ENCODE data around the gene MSGN1. TPM values are rescaled to one million over a fixed set of nuclear protein-coding genes. Genes with fewer than 3 reads are reported as not detected.

Gene MSGN1
- total RNA-seq, 1 experiment from 2014 or later: not detected

DNA sequence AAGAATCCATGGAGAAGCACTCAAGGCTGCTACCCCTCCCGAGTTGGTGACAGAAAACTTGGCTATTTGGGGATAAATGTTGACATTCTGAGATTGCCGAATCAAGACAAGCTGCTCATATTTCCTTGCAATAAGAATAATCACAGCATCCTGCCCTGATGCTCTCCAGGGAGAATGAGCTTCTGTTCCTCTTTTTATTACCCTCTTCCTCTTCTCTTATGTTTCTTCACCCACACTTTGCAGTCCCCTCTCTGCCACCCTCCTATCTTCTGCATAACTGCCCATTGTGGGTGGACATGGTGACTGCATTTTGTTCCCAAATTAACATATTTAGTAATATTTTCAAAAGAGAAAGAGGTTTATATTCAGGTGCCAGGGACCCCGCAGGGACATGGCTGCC lies 11.9 kb upstream of the MSGN1 start (continued):
- no peak for TF ChIP-seq YY1 (IDR thresholded peaks at IDR 0.05; ENCODE audit: extremely low read depth, insufficient replicate concordance, low read depth, low read length)

DNA sequence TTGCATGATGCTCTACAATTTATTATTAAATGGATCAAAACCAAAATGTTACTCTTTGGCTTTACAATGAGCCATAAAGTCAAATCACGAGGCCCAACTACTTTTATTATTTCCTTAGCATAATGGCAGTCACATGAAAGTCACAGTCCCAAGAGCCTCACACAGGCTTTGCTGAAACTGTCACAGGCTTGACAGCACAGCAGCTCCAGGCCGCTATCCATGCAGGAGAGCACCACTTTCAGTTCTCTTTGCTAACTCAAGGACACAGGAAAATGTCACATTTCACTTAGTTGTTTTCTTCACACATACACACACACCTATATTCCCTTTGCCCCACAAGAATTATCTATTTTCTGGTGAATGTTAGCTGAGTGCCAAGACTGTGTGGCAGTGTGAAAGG lies 11.1 kb upstream of the MSGN1 start:
- no peak overlapping the region for H3K27ac ChIP-seq (ENCODE audit: low read depth, low read length)
- DNase-seq (ENCODE audit: low read depth, low spot score) (no peak), ATAC-seq (no peak)
- H3K4me3 ChIP-seq (replicated peaks in 1 of 2; ENCODE audit: low read depth in 1 of 2, low read length in 2 of 2): no peak overlapping the region
- H4K20me1 ChIP-seq (ENCODE audit: insufficient read depth): no peaks in the 10 kb centered on the region
- intact Hi-C loops (cut with micrococcal nuclease): no loop called here
- CTCF ChIA-PET: no interaction called here
- no TSS peak for BruUV-seq (replicated peaks)
- H3K9me3 ChIP-seq (ENCODE audit: control insufficient read depth in 1 of 2, insufficient read depth in 1 of 2, low read depth in 1 of 2, low read length in 2 of 2): no peaks in the 10 kb centered on the region
- H3K9ac ChIP-seq (ENCODE audit: low read length): no peak overlapping the region
- H3K79me2 ChIP-seq (ENCODE audit: insufficient read depth, low read length): no peaks in the 10 kb centered on the region
- H3K9me2 ChIP-seq (ENCODE audit: insufficient read depth): no peaks in the 10 kb centered on the region
- no peaks in the 10 kb centered on the region for H3K4me1 ChIP-seq (ENCODE audit: control insufficient read depth in 1 of 2, insufficient read depth in 2 of 2, low read length in 2 of 2)
- TF ChIP-seq CEBPB (IDR thresholded peaks at IDR 0.05; ENCODE audit: low read depth): no peak
- no peak for TF ChIP-seq RAD21 (IDR thresholded peaks at IDR 0.05; ENCODE audit: low read depth)
- RAD21 ChIA-PET (ENCODE audit: low non-redundant PET in 1 of 2, low total read pairs in 2 of 2, uncharacterized antibody in 2 of 2, unreplicated experiment in 2 of 2): no interaction called here
- H3K4me2 ChIP-seq (ENCODE audit: low read length): no peak overlapping the region
- 0 out of 2 replicates have a peak, but pooled peaks cover 4% of the 10 kb centered on the region for H3K27me3 ChIP-seq (ENCODE audit: insufficient read depth, low read length)
- no peaks in the 10 kb centered on the region for H3K36me3 ChIP-seq (ENCODE audit: control insufficient read depth in 1 of 2, insufficient read depth in 2 of 2, low read length in 2 of 2)
- POLR2A ChIA-PET: no interaction called here
- H2AFZ ChIP-seq (ENCODE audit: low read depth, low read length, poor library complexity, severe bottlenecking): no peak overlapping the region

DNA sequence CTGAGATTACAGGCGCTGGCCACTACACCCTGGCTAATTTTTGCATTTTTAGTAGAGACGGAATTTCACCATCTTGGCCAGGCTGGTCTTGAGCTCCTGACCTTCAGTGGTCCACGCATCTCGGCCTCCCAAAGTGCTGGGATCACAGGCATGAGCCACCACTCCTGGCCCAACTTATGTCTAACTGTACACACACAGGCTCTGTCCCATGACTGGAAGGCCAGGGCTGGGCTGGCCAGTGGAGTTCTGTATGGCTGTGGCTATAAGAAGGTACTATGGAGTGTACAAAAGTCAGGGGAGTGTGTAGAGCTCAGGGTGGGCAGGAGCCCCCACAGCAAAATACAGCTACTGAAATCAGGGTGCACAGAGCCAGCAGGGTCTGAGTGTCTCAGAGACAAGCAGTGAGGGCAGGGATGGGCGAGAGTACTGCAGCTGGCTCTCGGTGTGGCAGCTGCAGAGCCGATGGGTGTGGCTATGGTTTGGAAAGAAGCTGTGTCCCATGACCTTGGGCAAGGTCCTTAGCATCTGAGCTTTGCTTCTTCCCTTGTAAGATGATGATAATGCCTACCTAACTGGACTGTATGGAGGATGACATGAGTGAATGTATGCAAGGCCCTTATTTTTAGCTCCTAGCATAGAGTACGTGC lies 10.4 kb upstream of the MSGN1 start:
- ATAC-seq: no peak
- CTCF ChIA-PET: no interaction called here
- TF ChIP-seq EZH2 (IDR thresholded peaks at IDR 0.05) (no peak), POLR2AphosphoS5 (IDR thresholded peaks at IDR 0.05; ENCODE audit: low read depth, low read length) (no peak), POLR2A (IDR thresholded peaks at IDR 0.05; ENCODE audit: borderline replicate concordance, extremely low read depth, insufficient read depth, insufficient read length) (no peak), ZNF274 (IDR thresholded peaks at IDR 0.05; ENCODE audit: low read depth, low read length) (no peak), EZH2phosphoT487 (IDR thresholded peaks at IDR 0.05; ENCODE audit: borderline replicate concordance) (no peak), FOSL1 (IDR thresholded peaks at IDR 0.05; ENCODE audit: low read depth) (no peak), CEBPB (IDR thresholded peaks at IDR 0.05; ENCODE audit: low read depth) (no peak), ZFX (IDR thresholded peaks at IDR 0.05) (no peak), RAD21 (IDR thresholded peaks at IDR 0.05; ENCODE audit: low read depth) (no peak), SP1 (IDR thresholded peaks at IDR 0.05; ENCODE audit: low read depth) (no peak)
- TF ChIP-seq, protein P1, sequence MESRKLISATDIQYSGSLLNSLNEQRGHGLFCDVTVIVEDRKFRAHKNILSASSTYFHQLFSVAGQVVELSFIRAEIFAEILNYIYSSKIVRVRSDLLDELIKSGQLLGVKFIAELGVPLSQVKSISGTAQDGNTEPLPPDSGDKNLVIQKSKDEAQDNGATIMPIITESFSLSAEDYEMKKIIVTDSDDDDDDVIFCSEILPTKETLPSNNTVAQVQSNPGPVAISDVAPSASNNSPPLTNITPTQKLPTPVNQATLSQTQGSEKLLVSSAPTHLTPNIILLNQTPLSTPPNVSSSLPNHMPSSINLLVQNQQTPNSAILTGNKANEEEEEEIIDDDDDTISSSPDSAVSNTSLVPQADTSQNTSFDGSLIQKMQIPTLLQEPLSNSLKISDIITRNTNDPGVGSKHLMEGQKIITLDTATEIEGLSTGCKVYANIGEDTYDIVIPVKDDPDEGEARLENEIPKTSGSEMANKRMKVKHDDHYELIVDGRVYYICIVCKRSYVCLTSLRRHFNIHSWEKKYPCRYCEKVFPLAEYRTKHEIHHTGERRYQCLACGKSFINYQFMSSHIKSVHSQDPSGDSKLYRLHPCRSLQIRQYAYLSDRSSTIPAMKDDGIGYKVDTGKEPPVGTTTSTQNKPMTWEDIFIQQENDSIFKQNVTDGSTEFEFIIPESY (IDR thresholded peaks at IDR 0.05; ENCODE audit: extremely low read depth, insufficient replicate concordance, low read length): no peak
- TF ChIP-seq, protein P2, sequence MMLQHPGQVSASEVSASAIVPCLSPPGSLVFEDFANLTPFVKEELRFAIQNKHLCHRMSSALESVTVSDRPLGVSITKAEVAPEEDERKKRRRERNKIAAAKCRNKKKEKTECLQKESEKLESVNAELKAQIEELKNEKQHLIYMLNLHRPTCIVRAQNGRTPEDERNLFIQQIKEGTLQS (IDR thresholded peaks at IDR 0.05): no peak

More for the DNA sequence above, 10.4 kb upstream of the MSGN1 start:
- POLR2A ChIA-PET: no interaction called here
- Histone ChIP-seq H3K4me1 (ENCODE audit: control insufficient read depth in 1 of 2, insufficient read depth in 2 of 2, low read length in 2 of 2) (no peaks in the 10 kb centered on the region), H4K20me1 (ENCODE audit: insufficient read depth) (no peaks in the 10 kb centered on the region), H3K9me2 (ENCODE audit: insufficient read depth) (no peaks in the 10 kb centered on the region), H3K4me3 (replicated peaks in 1 of 2; ENCODE audit: low read depth in 1 of 2, low read length in 2 of 2) (no peak overlapping the region), H3K9ac (ENCODE audit: low read length) (no peak overlapping the region), H3K79me2 (ENCODE audit: insufficient read depth, low read length) (no peaks in the 10 kb centered on the region), H3K4me2 (ENCODE audit: low read length) (no peak overlapping the region), H3K36me3 (ENCODE audit: control insufficient read depth in 1 of 2, insufficient read depth in 2 of 2, low read length in 2 of 2) (no peaks in the 10 kb centered on the region), H2AFZ (ENCODE audit: low read depth, low read length, poor library complexity, severe bottlenecking) (no peak overlapping the region), H3K9me3 (ENCODE audit: control insufficient read depth in 1 of 2, insufficient read depth in 1 of 2, low read depth in 1 of 2, low read length in 2 of 2) (no peaks in the 10 kb centered on the region), H3K27me3 (ENCODE audit: insufficient read depth, low read length) (0 out of 2 replicates have a peak, but pooled peaks cover 4% of the 10 kb centered on the region), H3K27ac (ENCODE audit: low read depth, low read length) (no peak overlapping the region)
- BruUV-seq (replicated peaks): no TSS peak
- RAD21 ChIA-PET (ENCODE audit: low non-redundant PET in 1 of 2, low total read pairs in 2 of 2, uncharacterized antibody in 2 of 2, unreplicated experiment in 2 of 2): no interaction called here
- intact Hi-C loops (cut with micrococcal nuclease): no loop called here
- DNase-seq (ENCODE audit: low read depth, low spot score): no peak

Data from HCT116 (cell line).